ENCODE measurements around the gene GABRR2. TPM values are rescaled to one million over a fixed set of nuclear protein-coding genes. Genes with fewer than 3 reads are reported as not detected.

The GABRR2 gene
- total RNA-seq, 6 experiments from 2014 or later: 0.10 to 0.24 (median 0.12) TPM; not detected in 2

- H3K9me3 Mint-ChIP-seq: no peaks in the 10 kb centered on the region
- no peaks in the 10 kb centered on the region for H3K36me3 Mint-ChIP-seq (ENCODE audit: low read depth)
- no peak overlapping the region for H3K27ac Mint-ChIP-seq
- no peaks in the 10 kb centered on the region for H3K4me1 Mint-ChIP-seq (ENCODE audit: low read depth)
- DNase-seq: no peak
- no peak for TF ChIP-seq CTCF (IDR thresholded peaks at IDR 0.05)
- H3K4me3 Mint-ChIP-seq: no peak overlapping the region
- H3K27me3 Mint-ChIP-seq (ENCODE audit: insufficient read depth): peaks cover 2% of the 10 kb centered on the region
Measured at GRCh38 chr6:89258912-89259311, 56.2 kb downstream of the GABRR2 start.

GRCh38 chr6:89257781-89258180 is 57.3 kb downstream of the GABRR2 start:
- Mint-ChIP-seq H3K36me3 (ENCODE audit: low read depth) (no peaks in the 10 kb centered on the region), H3K27ac (no peak overlapping the region), H3K4me3 (no peak overlapping the region), H3K9me3 (no peaks in the 10 kb centered on the region), H3K4me1 (ENCODE audit: low read depth) (no peaks in the 10 kb centered on the region), H3K27me3 (ENCODE audit: insufficient read depth) (peaks cover 2% of the 10 kb centered on the region)
- DNase-seq: no peak
- TF ChIP-seq CTCF (IDR thresholded peaks at IDR 0.05): no peak

DNA sequence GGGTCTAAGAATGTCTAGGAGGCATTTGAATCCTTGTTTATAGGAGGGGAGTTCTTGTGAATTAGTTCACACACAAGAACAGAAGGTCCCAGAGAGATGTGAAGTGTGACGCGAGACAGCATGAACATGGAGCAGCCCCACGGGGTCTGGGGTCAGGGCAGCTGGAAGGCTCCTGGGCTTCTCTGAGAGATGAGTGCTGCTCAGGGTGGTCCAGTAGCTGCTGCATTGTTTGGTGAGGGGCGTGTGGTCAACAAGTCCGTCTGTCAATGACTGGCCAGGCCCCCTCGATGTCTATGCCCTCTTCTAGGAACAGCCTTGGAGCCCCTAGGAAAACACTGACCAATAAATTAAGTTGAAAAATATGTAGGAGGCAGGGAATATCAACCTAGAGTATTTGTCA is 57.8 kb downstream of the GABRR2 start:
- no peaks in the 10 kb centered on the region for H3K9me3 Mint-ChIP-seq
- no peak overlapping the region for H3K27ac Mint-ChIP-seq
- H3K27me3 Mint-ChIP-seq (ENCODE audit: insufficient read depth): peaks cover 3% of the 10 kb centered on the region

GRCh38 chr6:89255417-89255816 is 59.7 kb downstream of the GABRR2 start:
- no peak for TF ChIP-seq CTCF (IDR thresholded peaks at IDR 0.05)
- no peak for DNase-seq
- H3K27me3 Mint-ChIP-seq (ENCODE audit: insufficient read depth): peaks cover 6% of the 10 kb centered on the region
- no peak overlapping the region for H3K27ac Mint-ChIP-seq
- no peaks in the 10 kb centered on the region for H3K4me1 Mint-ChIP-seq (ENCODE audit: low read depth)
- H3K9me3 Mint-ChIP-seq: no peaks in the 10 kb centered on the region
- no peaks in the 10 kb centered on the region for H3K36me3 Mint-ChIP-seq (ENCODE audit: low read depth)
- H3K4me3 Mint-ChIP-seq: no peak overlapping the region

More for the DNA sequence above, 57.8 kb downstream of the GABRR2 start:
- no peak for DNase-seq
- TF ChIP-seq CTCF (IDR thresholded peaks at IDR 0.05): no peak
- H3K36me3 Mint-ChIP-seq (ENCODE audit: low read depth): no peaks in the 10 kb centered on the region
- H3K4me3 Mint-ChIP-seq: no peak overlapping the region
- no peaks in the 10 kb centered on the region for H3K4me1 Mint-ChIP-seq (ENCODE audit: low read depth)

GRCh38 chr6:89254569-89254968 is 60.5 kb downstream of the GABRR2 start:
- Mint-ChIP-seq H3K4me1 (ENCODE audit: low read depth) (no peaks in the 10 kb centered on the region), H3K4me3 (no peak overlapping the region), H3K9me3 (no peaks in the 10 kb centered on the region), H3K27ac (no peak overlapping the region), H3K36me3 (ENCODE audit: low read depth) (no peaks in the 10 kb centered on the region), H3K27me3 (ENCODE audit: insufficient read depth) (peaks cover 7% of the 10 kb centered on the region)
- DNase-seq: no peak
- TF ChIP-seq CTCF (IDR thresholded peaks at IDR 0.05): no peak

DNA sequence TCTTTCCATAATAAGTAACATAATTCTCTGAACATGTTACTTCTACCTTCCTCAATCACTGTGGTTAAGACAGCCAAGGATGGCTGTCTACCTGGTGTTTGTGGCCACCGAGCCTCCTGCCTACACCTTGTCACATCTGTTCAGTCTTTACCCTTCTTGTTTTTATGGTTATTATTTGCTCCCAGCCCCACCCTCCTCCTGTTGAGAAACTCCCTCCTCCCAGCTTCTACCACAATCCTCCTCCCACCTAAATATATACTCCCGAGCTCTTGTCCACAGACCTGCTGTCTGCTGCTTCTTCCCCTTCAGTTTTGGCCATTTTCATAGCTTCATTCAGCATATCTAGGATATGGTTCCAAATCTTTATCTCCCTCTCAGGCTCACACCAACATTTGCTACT is 62.2 kb downstream of the GABRR2 start:
- Mint-ChIP-seq H3K27ac (no peak overlapping the region), H3K36me3 (ENCODE audit: low read depth) (no peaks in the 10 kb centered on the region), H3K4me1 (ENCODE audit: low read depth) (no peaks in the 10 kb centered on the region), H3K27me3 (ENCODE audit: insufficient read depth) (peaks cover 13% of the 10 kb centered on the region), H3K4me3 (no peak overlapping the region), H3K9me3 (no peaks in the 10 kb centered on the region)
- TF ChIP-seq CTCF (IDR thresholded peaks at IDR 0.05): no peak
- no peak for DNase-seq

All from HFFc6 (cell line).